Mucosa of gallbladder (tissue), 1 donor: ENCODE results near the gene C1QTNF1. TPM values are rescaled to one million over a fixed set of nuclear protein-coding genes. Genes with fewer than 3 reads are reported as not detected.

Experiments used
- DNase-seq: peaks from one replicate; pipeline ENCODE4 v3.0.0-alpha.2; 2020; ENCODE audit warnings: low spot score
- total RNA-seq: library from RNA; stranded (reverse); gene quantifications from one replicate; pipeline ENCODE4 v1.2.1, GENCODE V29; 2021
- donor health status: DM: no; HTN: no; CAD: no.

Gene C1QTNF1
- total RNA-seq, 1 donor from 2014 or later, result 45.3 TPM

DNA sequence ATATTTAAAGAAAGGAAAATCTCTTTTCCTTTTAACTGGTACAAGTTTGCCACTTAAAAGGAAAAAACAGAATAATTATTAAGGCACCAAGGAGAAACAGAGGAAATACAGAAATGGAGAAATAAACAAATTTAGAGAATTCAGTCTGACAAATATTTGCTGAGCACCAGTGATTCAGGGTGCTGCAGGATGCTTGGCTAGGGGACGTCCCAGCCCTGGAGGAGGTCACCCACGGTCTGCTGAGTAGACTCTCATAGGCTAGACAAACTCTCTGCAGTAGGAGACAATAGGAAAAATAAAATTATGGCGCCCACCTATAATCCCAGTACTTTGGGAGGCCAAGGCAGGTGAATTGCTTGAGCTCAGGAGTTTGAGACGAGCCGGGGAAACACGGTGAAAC, 15.9 kb downstream of the C1QTNF1 start:
- no peak for DNase-seq

DNA sequence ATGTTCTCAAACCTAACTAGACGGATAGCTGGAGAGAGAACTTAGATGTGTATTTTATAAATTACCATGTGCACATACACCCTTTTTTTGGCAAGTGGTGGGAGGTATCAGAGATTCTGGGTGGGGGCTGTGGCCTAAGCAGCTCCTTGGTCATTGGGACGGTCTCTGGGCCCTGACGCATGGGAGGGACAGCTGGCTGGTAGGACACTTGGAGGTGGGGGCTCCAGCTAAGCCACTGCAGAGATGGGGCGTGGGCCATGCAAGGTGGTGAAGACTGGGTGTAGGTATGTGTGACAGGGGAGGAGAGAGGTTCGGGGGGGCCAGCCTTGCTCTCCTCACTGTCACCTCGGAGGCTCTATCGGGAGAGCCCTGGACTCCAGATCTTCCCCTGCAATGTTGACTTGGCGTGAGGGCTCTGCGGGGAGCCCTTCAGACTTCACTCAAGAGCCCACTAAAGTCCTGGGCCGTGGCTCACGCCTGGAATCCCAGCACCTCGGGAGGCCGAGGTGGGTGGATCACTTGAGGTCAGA, 17.1 kb downstream of the C1QTNF1 start:
- no peak for DNase-seq

DNA sequence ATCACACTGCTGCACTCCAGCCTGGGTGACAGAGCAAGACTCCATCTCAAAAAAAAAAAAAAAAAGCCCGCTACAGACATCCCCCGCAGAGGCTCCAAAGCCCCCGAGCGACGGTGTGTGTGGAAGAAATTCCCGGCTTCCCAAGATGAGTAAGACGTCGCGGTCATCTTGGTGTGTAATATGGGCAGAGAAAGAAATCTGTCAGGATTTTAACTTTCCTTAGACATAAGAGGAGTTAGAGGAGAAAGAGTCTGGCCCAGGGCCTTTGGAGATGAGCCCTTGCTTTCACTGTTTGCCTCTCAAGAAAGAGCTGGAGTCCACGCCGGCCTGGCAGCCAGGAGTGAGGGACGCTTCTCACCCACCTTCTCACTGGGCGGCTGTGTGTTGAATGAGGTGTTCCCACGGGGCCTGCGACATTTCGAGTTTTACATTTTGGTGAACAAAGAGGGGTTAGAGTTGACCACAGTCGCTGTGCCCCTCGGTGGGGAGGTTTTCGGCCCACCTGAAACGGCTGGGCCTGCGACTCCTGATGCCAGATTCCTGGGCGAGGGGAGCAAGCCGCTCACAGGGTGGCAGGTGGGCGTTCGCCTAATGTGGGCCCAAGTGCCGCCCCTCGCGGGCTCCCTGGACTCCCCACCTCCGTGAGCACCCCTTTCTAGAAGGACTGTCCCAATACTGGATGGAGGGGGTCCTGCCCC, 17.9 kb downstream of the C1QTNF1 start:
- no peak for DNase-seq

DNA sequence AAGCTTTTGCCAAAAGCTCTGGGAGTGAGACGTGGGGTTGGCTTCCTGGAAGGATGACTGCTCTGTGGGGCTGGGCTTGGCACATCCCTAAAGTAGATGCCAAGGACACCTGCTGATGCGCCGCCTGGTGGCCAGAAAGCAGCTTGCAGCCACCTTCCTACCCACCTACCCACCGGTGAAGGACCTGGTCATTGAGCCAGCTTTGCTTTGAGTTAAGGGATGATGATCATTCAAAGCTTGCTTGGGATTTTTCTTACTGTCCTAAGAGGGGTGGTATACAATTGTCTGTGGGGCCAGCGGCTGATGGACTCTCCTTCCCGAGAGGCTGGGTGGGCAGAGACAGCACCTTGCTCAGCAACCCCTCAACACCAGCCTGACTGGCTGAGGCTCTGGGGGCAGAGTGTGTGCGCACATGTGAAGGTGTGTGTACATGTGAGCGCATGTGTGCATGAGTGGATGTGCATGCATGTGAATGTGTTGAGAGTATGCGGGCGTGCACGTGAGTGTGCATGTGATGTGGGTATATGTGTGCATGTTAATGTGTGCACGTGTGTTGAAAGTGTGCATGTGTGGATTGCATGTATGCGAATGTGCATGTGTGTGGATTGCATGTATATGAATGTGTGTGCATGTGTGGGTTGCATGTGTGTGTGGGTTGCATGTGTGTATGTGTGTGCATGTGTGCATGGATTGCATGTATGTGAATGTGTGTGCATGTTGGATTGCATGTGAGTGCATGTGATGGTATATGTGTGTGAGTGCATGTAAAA, 18.6 kb downstream of the C1QTNF1 start:
- DNase-seq, result peak; percentile 78

DNA sequence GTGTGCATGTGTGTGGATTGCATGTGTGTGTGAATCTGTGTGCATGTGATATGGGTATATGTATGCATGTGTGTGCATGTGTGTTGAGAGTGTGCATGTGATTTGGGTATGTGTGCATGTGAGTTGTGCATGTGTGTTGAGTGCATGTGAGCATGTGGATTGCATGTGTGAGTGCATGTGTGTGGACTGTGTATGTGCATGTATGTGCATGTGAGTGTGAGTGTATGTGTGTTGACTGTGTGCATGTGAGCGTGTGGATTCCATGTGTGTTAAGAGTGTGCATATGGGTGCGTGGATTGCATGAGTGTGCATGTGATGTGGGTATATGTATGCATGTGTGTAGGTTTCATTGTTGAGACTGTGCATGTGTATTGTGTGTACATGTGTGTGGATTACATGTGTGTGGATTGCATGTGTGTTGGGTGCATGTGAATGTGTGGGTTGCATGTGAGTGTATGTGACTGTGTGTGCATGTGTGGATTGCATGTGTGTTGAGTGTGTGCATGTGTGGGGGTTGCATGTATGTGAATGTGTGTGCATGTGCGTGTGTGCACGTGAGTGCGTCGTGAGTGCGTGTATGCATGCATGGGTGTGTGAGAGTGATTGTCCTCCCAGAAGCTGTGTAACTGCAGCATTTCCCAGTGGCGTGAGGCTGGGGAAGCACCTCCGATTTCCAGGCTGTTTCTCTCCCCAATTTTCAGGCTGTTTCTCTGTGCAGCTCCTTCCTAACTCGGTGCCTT, 19.4 kb downstream of the C1QTNF1 start:
- DNase-seq, result no peak

DNA sequence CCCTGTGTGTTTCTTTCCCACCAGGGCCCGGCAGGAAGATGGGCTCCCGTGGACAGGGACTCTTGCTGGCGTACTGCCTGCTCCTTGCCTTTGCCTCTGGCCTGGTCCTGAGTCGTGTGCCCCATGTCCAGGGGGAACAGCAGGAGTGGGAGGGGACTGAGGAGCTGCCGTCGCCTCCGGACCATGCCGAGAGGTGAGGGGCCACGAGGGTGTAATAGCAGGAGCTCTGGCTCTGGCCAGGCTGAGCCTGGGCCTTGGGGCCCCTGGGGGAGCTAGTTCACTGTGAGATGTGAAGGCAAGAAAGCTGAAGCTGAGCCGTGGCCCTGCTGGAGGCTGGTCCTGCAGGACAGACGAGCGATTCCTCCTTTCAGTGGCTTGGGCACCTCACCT, 20.0 kb downstream of the C1QTNF1 start:
- no peak for DNase-seq

DNA sequence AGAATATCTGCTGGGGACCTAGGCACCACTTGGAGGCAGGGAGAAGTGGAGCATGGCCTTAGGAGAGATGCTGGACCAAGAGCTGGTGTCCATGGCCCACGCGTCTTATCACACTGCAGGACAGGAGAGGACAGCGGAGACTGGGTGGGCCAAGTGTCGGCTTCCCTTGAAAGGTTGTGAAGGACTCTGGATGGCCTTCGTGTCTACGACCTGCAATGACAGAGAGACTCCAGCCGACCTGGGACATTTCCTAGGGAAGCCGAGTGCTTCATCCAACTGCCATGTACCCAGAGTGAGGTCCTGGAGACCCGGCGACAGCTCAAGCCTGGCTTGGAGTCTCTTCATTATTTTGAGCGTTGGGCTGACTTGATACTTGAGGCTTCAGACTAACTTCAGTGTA, 20.5 kb downstream of the C1QTNF1 start:
- DNase-seq, result no peak

DNA sequence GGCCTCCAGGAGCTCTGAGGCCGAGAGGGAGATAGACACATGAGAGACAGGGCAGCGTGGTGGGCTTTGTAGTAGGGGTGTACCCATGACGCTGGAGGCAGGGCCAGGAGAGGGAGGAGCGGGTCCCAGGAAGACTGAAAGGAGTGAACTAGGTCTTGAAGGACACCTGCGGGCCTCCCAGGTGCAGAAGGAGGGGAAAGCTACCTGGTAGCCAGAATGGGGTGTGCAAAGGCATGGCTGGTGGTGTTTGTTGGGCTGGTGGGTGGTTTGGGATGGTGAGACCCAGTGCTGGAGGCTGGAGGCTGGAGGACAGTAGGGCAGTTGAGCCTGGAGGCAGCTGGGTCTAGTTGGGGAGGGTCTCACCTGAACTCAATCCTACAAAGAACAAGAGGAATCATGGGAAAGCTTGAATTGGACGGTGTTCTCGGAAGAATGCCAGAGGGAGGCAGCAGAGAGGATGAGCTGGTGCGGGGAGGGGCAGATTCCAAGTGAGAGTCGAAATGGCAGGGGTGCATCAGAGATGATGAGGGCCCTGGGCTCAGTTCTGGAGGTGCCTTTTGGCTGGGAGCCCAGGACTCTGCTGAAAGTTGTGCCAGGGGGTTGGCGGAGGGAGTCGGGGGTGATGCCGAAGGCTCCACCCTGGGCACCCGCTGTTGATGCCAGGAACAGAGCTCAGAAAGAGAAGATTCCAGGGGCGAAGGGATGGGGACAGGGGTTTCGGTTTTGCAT, 21.2 kb downstream of the C1QTNF1 start:
- DNase-seq, result no peak

DNA sequence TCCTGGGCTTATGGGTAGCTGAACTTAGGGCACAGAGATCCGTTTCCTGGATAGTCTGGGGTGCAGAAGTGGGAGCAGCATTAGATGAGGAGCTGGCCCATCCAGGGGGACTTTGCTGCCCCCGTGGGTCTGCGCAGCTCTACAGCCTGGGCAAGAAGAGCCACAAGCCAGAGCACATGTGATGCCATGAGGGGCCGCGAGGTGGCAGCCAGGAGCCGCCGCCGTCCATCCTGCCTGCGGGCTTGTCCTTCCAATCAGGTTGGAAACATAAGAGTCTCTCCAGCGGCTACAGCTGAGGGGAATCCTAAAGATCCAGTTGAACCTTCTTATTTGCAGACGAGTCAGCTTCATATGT, 21.9 kb downstream of the C1QTNF1 start:
- DNase-seq, result peak; percentile 71

DNA sequence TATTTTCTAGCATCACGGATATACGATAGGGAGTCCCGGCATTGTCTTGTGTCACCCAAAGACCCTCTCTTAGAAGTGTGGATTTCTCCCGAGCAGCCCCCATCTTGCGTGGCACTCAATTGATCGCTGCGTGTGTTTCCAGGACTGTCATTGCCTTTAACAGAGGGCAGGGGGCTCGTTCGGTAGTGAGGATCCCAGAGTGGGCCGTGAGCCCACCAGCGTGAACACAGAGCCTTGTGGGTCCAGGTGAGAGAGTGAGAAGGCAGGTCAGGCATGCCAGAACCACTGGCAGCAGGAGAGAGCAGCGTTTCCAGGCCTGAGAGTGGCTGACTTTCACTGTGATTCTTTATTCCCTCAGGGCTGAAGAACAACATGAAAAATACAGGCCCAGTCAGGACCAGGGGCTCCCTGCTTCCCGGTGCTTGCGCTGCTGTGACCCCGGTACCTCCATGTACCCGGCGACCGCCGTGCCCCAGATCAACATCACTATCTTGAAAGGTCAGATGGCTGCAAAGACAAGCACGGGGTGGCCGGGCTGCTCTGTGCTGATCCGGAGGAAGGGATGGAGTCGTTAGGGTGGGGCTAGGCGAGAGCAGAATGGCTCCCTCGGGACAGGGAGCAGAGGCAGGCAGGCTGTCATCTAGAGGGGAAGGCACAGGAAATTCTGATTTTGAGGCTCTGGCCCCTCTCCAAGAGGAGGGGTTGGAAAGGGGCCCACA, 22.4 kb downstream of the C1QTNF1 start:
- DNase-seq, result no peak

DNA sequence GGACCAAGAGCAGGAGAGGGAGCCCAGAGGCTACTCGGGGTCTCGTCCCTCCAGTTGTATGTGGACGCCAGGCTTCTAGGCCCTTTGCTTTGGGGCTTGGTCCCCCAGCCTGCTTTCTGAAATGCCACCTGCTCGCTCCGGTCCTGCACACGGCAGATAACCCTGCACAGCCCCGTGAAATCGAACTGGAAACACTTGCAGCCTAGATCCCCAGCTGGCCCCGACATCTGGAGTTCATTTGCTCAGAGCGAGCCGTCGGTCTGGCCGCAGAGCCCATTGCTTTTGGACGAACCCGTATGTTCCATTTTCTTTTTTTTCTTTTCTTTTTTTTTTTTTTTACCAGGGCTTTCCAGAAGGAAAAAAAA, 22.9 kb downstream of the C1QTNF1 start:
- DNase-seq, result no peak

DNA sequence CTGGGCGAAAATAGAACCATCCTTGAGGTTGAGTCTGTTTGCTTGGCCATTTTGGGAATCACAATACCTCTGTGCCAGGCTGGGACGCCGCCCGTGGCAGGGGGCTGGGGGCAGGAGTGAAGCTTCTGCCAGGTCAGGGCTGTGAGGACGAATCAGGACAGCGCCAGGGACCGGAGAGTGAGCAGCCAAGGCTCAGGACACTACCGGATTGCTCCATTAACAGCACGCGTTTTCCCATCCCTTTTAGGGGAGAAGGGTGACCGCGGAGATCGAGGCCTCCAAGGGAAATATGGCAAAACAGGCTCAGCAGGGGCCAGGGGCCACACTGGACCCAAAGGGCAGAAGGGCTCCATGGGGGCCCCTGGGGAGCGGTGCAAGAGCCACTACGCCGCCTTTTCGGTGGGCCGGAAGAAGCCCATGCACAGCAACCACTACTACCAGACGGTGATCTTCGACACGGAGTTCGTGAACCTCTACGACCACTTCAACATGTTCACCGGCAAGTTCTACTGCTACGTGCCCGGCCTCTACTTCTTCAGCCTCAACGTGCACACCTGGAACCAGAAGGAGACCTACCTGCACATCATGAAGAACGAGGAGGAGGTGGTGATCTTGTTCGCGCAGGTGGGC, 23.4 kb downstream of the C1QTNF1 start:
- no peak for DNase-seq

DNA sequence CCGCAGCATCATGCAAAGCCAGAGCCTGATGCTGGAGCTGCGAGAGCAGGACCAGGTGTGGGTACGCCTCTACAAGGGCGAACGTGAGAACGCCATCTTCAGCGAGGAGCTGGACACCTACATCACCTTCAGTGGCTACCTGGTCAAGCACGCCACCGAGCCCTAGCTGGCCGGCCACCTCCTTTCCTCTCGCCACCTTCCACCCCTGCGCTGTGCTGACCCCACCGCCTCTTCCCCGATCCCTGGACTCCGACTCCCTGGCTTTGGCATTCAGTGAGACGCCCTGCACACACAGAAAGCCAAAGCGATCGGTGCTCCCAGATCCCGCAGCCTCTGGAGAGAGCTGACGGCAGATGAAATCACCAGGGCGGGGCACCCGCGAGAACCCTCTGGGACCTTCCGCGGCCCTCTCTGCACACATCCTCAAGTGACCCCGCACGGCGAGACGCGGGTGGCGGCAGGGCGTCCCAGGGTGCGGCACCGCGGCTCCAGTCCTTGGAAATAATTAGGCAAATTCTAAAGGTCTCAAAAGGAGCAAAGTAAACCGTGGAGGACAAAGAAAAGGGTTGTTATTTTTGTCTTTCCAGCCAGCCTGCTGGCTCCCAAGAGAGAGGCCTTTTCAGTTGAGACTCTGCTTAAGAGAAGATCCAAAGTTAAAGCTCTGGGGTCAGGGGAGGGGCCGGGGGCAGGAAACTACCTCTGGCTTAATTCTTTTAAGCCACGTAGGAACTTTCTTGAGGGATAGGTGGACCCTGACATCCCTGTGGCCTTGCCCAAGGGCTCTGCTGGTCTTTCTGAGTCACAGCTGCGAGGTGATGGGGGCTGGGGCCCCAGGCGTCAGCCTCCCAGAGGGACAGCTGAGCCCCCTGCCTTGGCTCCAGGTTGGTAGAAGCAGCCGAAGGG, 24.2 kb downstream of the C1QTNF1 start:
- no peak for DNase-seq

DNA sequence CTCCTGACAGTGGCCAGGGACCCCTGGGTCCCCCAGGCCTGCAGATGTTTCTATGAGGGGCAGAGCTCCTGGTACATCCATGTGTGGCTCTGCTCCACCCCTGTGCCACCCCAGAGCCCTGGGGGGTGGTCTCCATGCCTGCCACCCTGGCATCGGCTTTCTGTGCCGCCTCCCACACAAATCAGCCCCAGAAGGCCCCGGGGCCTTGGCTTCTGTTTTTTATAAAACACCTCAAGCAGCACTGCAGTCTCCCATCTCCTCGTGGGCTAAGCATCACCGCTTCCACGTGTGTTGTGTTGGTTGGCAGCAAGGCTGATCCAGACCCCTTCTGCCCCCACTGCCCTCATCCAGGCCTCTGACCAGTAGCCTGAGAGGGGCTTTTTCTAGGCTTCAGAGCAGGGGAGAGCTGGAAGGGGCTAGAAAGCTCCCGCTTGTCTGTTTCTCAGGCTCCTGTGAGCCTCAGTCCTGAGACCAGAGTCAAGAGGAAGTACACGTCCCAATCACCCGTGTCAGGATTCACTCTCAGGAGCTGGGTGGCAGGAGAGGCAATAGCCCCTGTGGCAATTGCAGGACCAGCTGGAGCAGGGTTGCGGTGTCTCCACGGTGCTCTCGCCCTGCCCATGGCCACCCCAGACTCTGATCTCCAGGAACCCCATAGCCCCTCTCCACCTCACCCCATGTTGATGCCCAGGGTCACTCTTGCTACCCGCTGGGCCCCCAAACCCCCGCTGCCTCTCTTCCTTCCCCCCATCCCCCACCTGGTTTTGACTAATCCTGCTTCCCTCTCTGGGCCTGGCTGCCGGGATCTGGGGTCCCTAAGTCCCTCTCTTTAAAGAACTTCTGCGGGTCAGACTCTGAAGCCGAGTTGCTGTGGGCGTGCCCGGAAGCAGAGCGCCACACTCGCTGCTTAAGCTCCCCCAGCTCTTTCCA, 25.1 kb downstream of the C1QTNF1 start:
- DNase-seq, result no peak

DNA sequence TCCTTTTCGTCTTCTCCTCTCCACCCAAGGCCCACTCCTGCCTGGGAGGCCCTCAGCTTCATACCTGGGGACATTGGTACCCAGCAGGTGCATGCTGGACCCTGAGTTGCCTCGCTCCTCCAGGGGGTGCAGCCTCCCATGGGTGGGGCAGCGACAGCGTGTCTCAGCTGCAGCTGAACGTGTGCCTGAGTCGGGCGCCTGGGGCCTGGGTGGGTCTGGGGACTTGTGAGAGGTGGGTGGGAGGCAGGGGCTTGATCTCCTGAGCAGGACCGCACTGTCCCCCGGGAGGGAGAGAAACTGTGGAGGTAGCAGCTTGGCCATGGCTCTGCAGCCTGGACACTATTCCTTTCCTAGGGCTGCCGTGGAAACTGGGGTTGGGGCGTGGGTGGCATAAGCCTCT, 25.9 kb downstream of the C1QTNF1 start:
- no peak for DNase-seq

DNA sequence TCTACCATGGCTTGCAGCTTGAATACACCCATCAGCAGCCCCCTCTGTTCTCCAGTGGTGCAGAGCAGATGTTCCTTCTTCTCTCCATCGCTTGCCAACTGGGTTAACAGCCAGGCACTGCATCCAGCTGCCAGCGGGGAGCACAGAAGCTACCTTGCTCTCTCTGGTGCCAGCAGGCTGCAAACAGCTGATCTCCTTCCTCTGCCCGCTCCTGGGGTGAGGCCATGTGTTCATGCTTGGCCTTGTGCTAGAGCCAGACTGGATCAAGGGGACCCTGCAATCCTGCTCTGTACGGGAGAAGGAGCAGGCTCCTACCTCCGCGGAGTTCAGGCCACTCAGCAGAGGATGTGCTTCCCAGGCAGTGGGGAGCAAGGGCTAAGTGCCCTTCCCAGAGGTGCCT, 26.6 kb downstream of the C1QTNF1 start:
- DNase-seq, result no peak

DNA sequence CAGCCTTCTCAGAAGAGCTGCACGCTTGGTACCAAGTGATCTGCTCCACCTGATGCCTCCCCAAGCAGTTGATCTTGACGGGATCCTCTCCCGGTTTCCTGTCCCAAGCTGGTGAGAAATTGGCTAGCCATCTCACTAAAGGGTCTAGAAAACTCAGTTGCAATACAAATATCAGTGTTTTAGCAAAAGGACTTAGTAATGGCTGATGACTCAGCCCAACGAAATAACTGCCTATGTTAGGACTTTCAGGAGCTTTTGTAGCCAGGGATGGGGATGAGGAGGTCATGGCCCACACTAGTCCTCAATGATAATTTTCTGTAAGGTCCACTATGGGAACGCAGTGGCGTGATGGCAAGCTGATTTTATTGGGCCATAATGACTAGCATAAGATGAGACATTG, 27.3 kb downstream of the C1QTNF1 start:
- no peak for DNase-seq

DNA sequence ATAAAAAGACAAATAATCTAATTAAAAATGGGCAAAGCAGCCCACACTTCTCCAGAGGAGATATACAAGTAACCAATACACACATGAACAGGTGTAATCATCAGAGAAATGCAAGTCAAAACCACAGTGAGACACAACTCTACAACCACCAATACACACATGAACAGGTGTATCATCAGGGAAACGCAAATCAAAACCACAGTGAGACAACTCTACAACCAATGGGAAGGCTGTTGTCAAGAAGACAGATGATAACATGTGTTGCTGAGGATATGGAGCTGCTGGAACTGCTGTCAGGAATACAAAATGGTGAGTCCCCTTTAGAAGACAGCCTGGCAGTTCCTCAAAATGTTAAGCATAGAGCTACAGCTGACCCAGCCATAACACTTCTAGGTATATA, 28.2 kb downstream of the C1QTNF1 start:
- no peak for DNase-seq
